ENCODE results near the gene DSTN. TPM values are rescaled to one million over a fixed set of nuclear protein-coding genes. Genes with fewer than 3 reads are reported as not detected.
A peak's percentile ranks its signal among the peaks of the same experiment; 100 is the strongest.

The DSTN gene
- total and polyA plus RNA-seq, 9 of the 15 experiments (the other 6 are each of a cell fraction or from before 2014, with no cell fraction given), result 25.7 to 88.3 (median 61.0) TPM

DNA sequence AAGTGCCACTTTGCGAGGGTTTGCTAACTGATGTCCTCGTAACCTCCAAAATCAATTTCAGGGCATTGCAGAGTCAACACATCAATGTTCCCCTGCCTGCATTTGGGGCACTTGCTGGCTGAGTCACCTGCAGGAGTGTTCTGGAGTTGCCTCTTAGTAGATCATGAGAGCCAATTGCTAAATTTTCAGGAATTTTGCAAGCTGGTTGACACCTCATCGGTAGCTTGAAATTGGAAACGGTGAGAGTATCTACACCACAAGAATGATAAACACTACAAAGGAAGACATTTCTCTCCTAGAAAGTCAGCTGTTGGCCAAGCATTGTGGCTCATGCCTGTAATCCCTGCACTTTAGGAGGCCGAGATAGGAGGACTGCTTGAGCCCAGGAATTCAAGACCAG lies 27.9 kb upstream of the DSTN start:
- ChIA-PET POLR2A (interaction anchor here (0.5 kb wide), 1 partner anchor 354 kb away, joined by 3 read pairs; no protein-coding TSS in a partner anchor), CTCF (ENCODE audit: low intra/inter-chr PET ratio) (no interaction called here)
- no peak for ATAC-seq
- Histone ChIP-seq H4K20me1 (replicated peaks; ENCODE audit: control insufficient read depth, insufficient read depth, low read length) (no peaks in the 10 kb centered on the region), H3K4me2 (ENCODE audit: insufficient read depth, low read length) (no peak overlapping the region), H3K27me3 (ENCODE audit: control insufficient read depth in 2 of 2, insufficient read depth in 2 of 2, low read length in 2 of 2) (peaks cover 0 to 4% of the 10 kb centered on the region in 2 experiments; a peak in 2 of 5 replicates), H3K27ac (ENCODE audit: extremely low read depth, low read depth, low read length) (no peak overlapping the region), H3K4me3 (no peak overlapping the region), H3K9ac (ENCODE audit: insufficient read depth in 1 of 2, low read depth in 2 of 2, low read length in 2 of 2) (no peak overlapping the region), H3K36me3 (ENCODE audit: control insufficient read depth, insufficient read depth, low read length) (no peaks in the 10 kb centered on the region), H3K79me2 (ENCODE audit: control insufficient read depth, insufficient read depth, low read length) (no peaks in the 10 kb centered on the region), H3K4me1 (replicated peaks in 1 of 2; ENCODE audit: control insufficient read depth in 2 of 2, insufficient read depth in 2 of 2, low read length in 2 of 2) (no peaks in the 10 kb centered on the region), H3K9me1 (ENCODE audit: control insufficient read depth, insufficient read depth, low read length) (no peaks in the 10 kb centered on the region), H3K9me3 (replicated peaks; ENCODE audit: control insufficient read depth, insufficient read depth, low read depth, low read length) (no peaks in the 10 kb centered on the region), H2AFZ (ENCODE audit: low read depth, low read length) (no peak overlapping the region)
- DNase-seq (ENCODE audit: extremely low read depth in 1 of 4, low spot score in 3 of 4), result no peak
- TF ChIP-seq LARP7 (IDR thresholded peaks at IDR 0.05) (no peak), FOSL1 (tag; conservative IDR thresholded peaks at IDR 0.05) (0 out of 2 replicates have a peak, but pooled peaks have one; percentile 15), NFIX (CRISPR knock-in tag; IDR thresholded peaks at IDR 0.05; ENCODE audit: low read depth) (no peak), GTF2E2 (tag; IDR thresholded peaks at IDR 0.05) (no peak), KLF13 (tag; IDR thresholded peaks at IDR 0.05; ENCODE audit: borderline replicate concordance, low read depth) (no peak), ESRRA (IDR thresholded peaks at IDR 0.05; ENCODE audit: borderline replicate concordance, low read depth) (no peak)
- intact Hi-C loops (cut with micrococcal nuclease) (no loop called here), in situ Hi-C loops (cut with MboI) (loop anchor here (5.0 kb wide), 1 partner anchor 70 kb away; no protein-coding TSS in a partner anchor)
- no TSS peak for BruUV-seq (replicated peaks)
- no peak for FAIRE-seq
- 31% methylated on average over 4 of the region's 5 CpGs for WGBS (ENCODE audit: insufficient coverage, low coverage, missing lambda C conversion rate)

DNA sequence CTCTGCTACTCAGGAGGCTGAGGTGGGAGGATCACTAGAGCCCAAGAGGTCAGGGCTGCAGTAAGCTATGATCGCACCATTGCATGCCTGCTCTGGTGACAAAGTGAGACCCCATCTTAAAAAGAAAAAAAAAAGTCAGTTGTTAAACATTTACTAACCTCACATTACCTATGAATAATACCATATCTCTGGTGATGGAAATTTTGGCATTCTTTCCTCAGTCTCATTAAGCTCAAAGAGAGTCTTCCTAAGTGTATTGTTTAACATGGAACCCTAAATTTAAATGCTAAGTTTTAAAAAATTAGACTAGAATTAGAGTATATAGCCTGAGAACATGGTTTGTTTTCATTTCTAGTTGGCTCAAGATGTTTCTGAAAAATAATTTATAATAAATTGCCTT lies 27.4 kb upstream of the DSTN start:
- Histone ChIP-seq H2AFZ (ENCODE audit: low read depth, low read length) (no peak overlapping the region), H3K27ac (ENCODE audit: extremely low read depth, low read depth, low read length) (no peak overlapping the region), H3K9ac (ENCODE audit: insufficient read depth in 1 of 2, low read depth in 2 of 2, low read length in 2 of 2) (no peak overlapping the region), H3K36me3 (ENCODE audit: control insufficient read depth, insufficient read depth, low read length) (no peaks in the 10 kb centered on the region), H3K9me1 (ENCODE audit: control insufficient read depth, insufficient read depth, low read length) (no peaks in the 10 kb centered on the region), H4K20me1 (replicated peaks; ENCODE audit: control insufficient read depth, insufficient read depth, low read length) (no peaks in the 10 kb centered on the region), H3K4me3 (no peak overlapping the region), H3K79me2 (ENCODE audit: control insufficient read depth, insufficient read depth, low read length) (no peaks in the 10 kb centered on the region), H3K4me1 (replicated peaks in 1 of 2; ENCODE audit: control insufficient read depth in 2 of 2, insufficient read depth in 2 of 2, low read length in 2 of 2) (no peaks in the 10 kb centered on the region), H3K4me2 (ENCODE audit: insufficient read depth, low read length) (no peak overlapping the region), H3K27me3 (ENCODE audit: control insufficient read depth in 2 of 2, insufficient read depth in 2 of 2, low read length in 2 of 2) (peaks cover 0 to 4% of the 10 kb centered on the region in 2 experiments; a peak in 2 of 5 replicates), H3K9me3 (replicated peaks; ENCODE audit: control insufficient read depth, insufficient read depth, low read depth, low read length) (no peaks in the 10 kb centered on the region)
- ATAC-seq (no peak), DNase-seq (ENCODE audit: extremely low read depth in 1 of 4, low spot score in 3 of 4) (no peak), FAIRE-seq (no peak)
- ChIA-PET CTCF (ENCODE audit: low intra/inter-chr PET ratio) (no interaction called here), POLR2A (interaction anchor here (0.5 kb wide), 1 partner anchor 354 kb away, joined by 3 read pairs; no protein-coding TSS in a partner anchor)
- 33% methylated on average over 1 of the region's 1 CpG for WGBS (ENCODE audit: insufficient coverage, low coverage, missing lambda C conversion rate)
- TF ChIP-seq, protein P1, sequence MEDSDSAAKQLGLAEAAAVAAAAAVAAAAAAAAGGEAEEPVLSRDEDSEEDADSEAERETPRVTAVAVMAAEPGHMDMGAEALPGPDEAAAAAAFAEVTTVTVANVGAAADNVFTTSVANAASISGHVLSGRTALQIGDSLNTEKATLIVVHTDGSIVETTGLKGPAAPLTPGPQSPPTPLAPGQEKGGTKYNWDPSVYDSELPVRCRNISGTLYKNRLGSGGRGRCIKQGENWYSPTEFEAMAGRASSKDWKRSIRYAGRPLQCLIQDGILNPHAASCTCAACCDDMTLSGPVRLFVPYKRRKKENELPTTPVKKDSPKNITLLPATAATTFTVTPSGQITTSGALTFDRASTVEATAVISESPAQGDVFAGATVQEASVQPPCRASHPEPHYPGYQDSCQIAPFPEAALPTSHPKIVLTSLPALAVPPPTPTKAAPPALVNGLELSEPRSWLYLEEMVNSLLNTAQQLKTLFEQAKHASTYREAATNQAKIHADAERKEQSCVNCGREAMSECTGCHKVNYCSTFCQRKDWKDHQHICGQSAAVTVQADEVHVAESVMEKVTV (CRISPR knock-in tag; IDR thresholded peaks at IDR 0.05), result no peak
- no peak for TF ChIP-seq TAF7 (tag; IDR thresholded peaks at IDR 0.05)
- TF ChIP-seq ZNF143 (CRISPR knock-in tag; IDR thresholded peaks at IDR 0.05), result no peak
- TF ChIP-seq, protein P2, sequence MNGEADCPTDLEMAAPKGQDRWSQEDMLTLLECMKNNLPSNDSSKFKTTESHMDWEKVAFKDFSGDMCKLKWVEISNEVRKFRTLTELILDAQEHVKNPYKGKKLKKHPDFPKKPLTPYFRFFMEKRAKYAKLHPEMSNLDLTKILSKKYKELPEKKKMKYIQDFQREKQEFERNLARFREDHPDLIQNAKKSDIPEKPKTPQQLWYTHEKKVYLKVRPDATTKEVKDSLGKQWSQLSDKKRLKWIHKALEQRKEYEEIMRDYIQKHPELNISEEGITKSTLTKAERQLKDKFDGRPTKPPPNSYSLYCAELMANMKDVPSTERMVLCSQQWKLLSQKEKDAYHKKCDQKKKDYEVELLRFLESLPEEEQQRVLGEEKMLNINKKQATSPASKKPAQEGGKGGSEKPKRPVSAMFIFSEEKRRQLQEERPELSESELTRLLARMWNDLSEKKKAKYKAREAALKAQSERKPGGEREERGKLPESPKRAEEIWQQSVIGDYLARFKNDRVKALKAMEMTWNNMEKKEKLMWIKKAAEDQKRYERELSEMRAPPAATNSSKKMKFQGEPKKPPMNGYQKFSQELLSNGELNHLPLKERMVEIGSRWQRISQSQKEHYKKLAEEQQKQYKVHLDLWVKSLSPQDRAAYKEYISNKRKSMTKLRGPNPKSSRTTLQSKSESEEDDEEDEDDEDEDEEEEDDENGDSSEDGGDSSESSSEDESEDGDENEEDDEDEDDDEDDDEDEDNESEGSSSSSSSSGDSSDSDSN (IDR thresholded peaks at IDR 0.05; ENCODE audit: borderline replicate concordance in 1 of 2, low read depth in 2 of 2, low read length in 2 of 2), result no peak
- intact Hi-C loops (cut with micrococcal nuclease), result no loop called here
- in situ Hi-C loops (cut with MboI), result loop anchor here (5.0 kb wide), 1 partner anchor 70 kb away; no protein-coding TSS in a partner anchor
- no TSS peak for BruUV-seq (replicated peaks)
